ENCODE results near the gene PCBP3. TPM values are rescaled to one million over a fixed set of nuclear protein-coding genes. Genes with fewer than 3 reads are reported as not detected.

Gene PCBP3
- total RNA-seq, 1 experiment from 2014 or later, result 10.9 TPM

GRCh38 chr21:45906196-45906805 is 262.8 kb downstream of the PCBP3 start:
- TF ChIP-seq CTCF (conservative IDR thresholded peaks at IDR 0.05), result no peak
- Histone ChIP-seq H2BK5ac (ENCODE audit: insufficient read length, low read length) (no peak overlapping the region), H3K23me2 (ENCODE audit: insufficient read length, low read depth, low read length, poor library complexity, severe bottlenecking) (no peaks in the 10 kb centered on the region), H3K27ac (ENCODE audit: insufficient read length, low read depth, low read length) (no peak overlapping the region), H3K27me3 (ENCODE audit: insufficient read depth, low read length) (no peaks in the 10 kb centered on the region), H3K9ac (ENCODE audit: extremely low read depth, insufficient read length, low read length) (no peak overlapping the region), H4K20me1 (ENCODE audit: control insufficient read depth, insufficient read depth, insufficient read length) (no peaks in the 10 kb centered on the region), H2BK20ac (ENCODE audit: low read depth, low read length, poor library complexity, severe bottlenecking) (no peak overlapping the region), H2AFZ (ENCODE audit: low read length) (no peak overlapping the region), H3K14ac (ENCODE audit: insufficient read depth, low read length) (no peak overlapping the region), H3T11ph (ENCODE audit: low read length) (no peak overlapping the region), H3K79me2 (ENCODE audit: insufficient read depth, low read length) (no peaks in the 10 kb centered on the region), H2BK15ac (ENCODE audit: low read depth, low read length) (no peak overlapping the region), H4K8ac (replicated peaks; ENCODE audit: insufficient read length, low read depth, low read length) (no peak overlapping the region), H2AK5ac (ENCODE audit: insufficient read length, low read length) (no peak overlapping the region), H3K4me1 (ENCODE audit: insufficient read depth, low read length) (no peaks in the 10 kb centered on the region), H4K5ac (ENCODE audit: insufficient read length, low read depth, low read length) (no peak overlapping the region), H3K23ac (ENCODE audit: insufficient read length, low read depth, low read length) (no peak overlapping the region), H3K79me1 (ENCODE audit: insufficient read depth, low read depth, low read length, poor library complexity, severe bottlenecking) (no peaks in the 10 kb centered on the region), H3K4ac (ENCODE audit: low read depth, low read length) (no peak overlapping the region), H3K9me3 (ENCODE audit: control insufficient read depth, low read depth, low read length) (no peaks in the 10 kb centered on the region), H3K56ac (ENCODE audit: insufficient read length, low read depth, low read length) (no peak overlapping the region), H2BK120ac (ENCODE audit: low read depth, low read length, poor library complexity, severe bottlenecking) (no peak overlapping the region), H3K18ac (ENCODE audit: insufficient read length, low read depth, low read length) (no peak overlapping the region), H4K91ac (ENCODE audit: insufficient read length, low read depth, low read length) (no peak overlapping the region), H3K4me2 (ENCODE audit: insufficient read depth, insufficient read length, low read length) (no peak overlapping the region), H2BK12ac (ENCODE audit: insufficient read length, low read depth, low read length) (no peak overlapping the region)
- no peaks in the 10 kb centered on the region for H3K9me3 Mint-ChIP-seq
- no CpG with 5 or more reads among the region's 19 CpGs for WGBS (ENCODE audit: extremely low coverage, insufficient read length, low lambda C conversion rate)
- H3K27ac Mint-ChIP-seq, result no peak overlapping the region; a peak in 1 of 7 replicates
- peaks cover 10% of the 10 kb centered on the region for H3K27me3 Mint-ChIP-seq (ENCODE audit: low read depth)
- no peak overlapping the region for H3K4me3 Mint-ChIP-seq
- H3K4me1 Mint-ChIP-seq, result no peaks in the 10 kb centered on the region
- DNase-seq, result no peak
- peaks cover 0 to 5% (median 3%) of the 10 kb centered on the region in 3 experiments; a peak in 2 of 7 replicates for H3K36me3 Mint-ChIP-seq (ENCODE audit: insufficient read depth in 1 of 3, low read depth in 3 of 3)
